GM10847 (cell line): ENCODE measurements around the gene CERS3.

ENCODE experiments used
- POLR2A ChIP-seq: IDR thresholded peaks from 2 replicates; pipeline ENCODE4 v1.6.1; 2011; ENCODE audit not compliant: insufficient read length; ENCODE audit errors: extremely low read depth

The CERS3 gene

DNA sequence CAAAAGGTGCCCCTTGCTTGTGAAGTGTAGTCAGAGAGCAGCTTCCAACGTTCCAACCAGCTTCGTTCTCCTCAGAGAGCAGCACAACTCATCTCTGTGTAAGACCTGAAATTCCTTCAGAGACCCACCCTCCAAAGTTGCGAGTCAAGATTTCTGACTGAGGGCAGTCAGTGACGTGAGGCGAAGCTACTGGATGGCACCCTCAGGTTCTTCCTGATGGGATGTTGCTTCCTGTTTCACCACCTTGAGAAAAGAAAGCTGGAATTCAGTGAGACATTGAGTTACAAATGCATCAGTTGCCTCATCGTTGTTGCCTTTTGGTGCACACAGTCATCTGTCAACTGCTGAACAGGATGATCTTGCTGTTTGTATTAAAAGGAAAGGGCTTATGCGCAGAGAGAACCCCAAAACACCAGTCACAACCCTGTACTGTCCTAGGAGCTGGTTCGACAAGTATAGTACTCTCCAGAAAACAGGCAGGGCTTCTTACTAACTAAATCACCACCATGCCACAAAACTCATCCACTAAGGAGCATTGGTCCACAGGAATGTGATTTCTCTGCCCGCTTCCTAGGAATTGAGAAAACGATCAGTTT, at the start of gene CERS3:
CERS3 (minus strand) TSS at position 118 of the 596 bp plus-strand sequence. CDS start 27,101 bp downstream, outside the sequence.
- no peak for TF ChIP-seq POLR2A

DNA sequence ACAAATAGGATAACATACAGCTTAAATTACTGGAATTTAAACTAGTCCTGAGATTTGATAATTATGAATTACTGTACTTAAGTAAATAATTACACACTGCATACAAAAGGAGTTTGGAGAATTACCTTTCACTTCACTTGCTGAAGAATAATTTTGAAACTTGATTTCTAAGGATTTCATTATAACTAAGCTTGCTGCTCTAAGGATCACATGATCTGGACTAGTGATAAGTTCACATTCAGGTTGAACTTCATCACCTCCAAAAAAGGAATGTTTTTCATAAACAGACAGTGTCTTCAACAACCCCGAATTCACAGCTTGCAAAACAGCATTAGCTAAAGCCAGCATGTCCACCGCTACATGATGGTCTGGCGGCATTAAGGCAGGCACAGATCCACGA, 44.8 kb upstream of the CERS3 start:
- no peak for TF ChIP-seq POLR2A

DNA sequence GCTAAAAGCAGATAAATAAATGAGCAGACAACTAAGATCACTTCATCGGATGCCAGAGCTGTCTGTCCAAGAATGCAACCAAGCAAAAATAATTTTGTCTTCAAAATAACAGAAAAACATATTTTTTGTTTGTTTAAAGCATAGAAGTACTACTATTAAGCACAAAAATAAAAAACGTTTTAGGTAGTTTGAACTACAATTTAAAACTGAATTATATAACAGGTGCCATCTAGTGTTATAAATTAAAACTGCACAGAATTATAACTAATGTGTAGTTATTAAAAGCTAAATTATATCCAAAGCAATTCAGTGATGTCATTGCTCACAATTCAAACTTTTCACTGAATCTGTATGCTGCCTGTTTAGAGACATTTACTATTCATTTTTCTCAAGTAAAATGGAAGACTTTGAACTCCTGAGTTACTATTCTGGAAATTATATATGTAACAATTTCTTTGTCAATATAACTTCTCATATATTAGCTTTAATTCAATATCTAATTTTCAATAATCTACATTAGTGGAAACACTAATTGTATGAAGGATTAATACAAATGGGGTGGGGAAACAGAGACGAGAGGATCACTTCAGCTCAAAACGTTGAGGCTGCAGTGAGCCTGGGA, 43.7 kb upstream of the CERS3 start:
- TF ChIP-seq POLR2A = no peak

DNA sequence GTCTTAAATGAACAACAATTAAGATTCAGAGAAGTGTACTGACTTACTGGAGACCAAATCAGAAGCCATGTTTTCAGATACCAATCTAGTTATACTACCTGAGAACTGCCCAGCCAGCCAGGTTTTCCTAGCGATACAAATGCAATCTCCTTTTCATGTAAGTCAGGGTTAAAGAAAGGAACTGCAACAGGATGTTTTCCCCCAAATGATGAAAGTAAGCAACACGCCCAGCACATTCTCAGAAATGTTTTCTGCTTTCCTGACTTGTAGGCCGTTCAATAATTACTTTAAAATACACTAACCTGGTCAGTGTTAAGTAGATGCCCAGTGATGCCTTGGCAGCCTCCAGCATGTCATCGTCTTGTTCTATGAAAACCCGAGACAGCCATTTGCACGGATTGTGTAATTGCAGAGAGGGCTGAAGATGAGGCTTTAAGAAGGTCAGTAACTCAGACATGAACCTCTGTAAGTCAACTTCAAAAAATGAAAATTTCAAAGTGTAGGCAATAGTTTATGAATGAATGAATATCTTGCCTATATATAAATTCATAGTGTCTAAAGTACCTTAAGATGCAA, 42.9 kb upstream of the CERS3 start:
- no peak for TF ChIP-seq POLR2A

DNA sequence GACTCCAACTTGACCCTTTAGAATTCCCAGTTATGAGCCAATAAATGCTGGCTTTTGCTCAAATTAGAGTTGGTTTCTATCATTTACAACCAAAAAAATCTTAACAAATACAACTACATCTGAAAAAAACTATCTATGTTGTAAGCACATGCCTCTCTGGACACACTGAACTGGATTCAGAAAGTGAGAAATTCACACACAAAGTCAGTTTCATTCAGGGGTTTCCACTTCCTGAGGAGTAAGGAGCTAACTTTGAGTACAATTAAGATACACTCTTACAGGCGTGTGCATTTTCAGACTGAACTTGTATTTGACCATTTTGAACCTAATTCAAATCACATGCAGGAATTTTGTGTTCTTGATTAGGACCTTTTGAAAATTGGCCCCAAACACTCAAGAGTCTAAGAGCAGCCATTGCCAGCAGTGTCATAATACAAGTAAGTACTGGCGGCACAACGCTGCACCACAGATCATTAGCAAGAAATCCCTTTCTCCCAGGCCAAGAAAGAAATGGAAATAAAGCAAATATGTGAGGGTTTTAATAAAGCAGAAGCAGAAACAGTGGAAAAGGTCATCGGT, 42.1 kb upstream of the CERS3 start:
- no peak for TF ChIP-seq POLR2A

DNA sequence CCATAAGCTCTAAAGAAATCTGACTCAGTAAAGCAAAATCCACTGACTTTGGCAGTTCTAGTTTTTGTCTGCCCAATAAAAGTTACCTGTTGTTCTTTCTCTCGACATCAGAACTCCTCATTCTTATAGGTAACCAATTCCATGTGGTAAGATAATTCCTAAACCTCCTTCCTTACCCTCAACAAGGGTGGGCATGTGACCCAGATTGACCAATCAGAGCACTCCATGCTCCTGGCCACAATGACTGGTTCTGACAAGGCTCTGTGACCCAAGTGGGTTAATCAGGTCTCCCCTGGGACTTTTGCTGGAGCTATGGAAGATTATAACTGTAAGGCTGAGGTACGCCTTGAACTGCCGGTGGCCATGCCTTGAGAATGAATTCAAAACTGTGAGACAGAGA, 41.5 kb upstream of the CERS3 start:
- no peak for TF ChIP-seq POLR2A

DNA sequence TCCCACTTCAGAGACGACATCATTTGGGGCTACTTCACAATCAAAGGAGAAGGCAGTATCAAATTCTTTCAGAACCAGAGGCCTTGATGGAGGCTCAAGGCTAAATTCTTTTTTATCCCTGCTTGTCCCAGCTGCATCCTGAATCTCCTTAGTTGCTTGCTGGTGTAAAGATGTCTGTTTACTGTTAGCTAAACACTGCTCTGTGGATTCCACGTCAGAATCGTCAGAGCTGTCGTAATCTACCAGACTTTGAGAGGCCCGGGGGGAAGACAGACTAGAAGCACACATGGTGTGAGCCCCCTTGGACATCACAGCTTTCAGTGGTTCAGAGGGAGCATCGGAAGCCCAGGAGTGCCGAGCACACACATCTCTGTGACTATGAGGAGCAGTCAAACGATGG, 40.6 kb upstream of the CERS3 start:
- no peak for TF ChIP-seq POLR2A

DNA sequence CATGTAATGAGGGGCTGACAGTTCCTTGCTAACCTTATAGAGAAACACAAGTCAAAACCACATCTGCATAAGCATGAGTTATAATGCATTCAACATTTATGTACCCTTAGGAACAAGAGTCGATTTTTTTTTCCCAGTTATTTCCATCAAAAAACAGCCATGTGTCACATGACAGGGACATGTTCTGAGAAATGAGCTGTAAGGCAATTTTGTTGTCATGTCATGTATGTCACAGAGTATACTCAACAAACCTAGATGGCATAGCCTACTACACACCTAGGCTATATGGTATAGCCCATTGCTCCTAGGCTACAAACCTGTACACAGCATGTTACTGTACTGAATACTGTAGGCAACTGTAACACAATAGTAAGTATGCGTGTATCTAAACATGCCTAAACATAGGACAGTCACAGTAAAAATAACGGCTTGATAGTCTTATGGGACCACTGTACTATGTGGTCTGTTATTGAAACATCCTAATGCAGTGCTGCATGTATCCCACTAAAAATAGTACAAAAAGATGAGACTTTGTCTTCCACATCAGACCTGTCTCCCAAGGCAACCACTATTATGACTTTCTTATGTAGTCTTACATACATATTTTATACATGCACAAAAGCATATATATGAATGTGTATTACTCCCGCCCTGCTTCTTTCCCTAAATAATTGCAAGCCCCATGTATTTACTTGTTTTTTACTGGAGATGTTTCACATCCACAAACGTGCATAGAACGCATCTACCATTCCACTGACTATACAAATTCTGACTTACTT, 38.3 kb upstream of the CERS3 start:
- TF ChIP-seq POLR2A = no peak

DNA sequence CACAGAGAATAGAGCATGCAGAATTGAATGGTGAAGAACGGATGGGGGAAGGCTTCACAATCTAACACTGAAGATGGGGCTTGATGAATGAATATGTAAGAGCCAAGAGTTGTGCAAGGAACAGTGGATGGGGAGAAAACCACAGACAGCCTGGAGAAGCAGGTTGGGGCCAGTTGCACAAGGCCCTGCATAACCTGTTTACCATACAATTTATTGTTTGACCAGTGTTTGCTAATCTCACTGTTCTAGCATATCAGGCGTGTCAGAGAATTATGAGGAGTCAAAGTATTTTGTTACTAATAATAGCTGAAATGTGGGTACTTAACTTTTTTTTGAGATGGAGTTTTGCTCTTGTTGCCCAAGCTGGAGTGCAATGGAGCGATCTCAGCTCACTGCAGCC, 36.8 kb upstream of the CERS3 start:
- TF ChIP-seq POLR2A = no peak

DNA sequence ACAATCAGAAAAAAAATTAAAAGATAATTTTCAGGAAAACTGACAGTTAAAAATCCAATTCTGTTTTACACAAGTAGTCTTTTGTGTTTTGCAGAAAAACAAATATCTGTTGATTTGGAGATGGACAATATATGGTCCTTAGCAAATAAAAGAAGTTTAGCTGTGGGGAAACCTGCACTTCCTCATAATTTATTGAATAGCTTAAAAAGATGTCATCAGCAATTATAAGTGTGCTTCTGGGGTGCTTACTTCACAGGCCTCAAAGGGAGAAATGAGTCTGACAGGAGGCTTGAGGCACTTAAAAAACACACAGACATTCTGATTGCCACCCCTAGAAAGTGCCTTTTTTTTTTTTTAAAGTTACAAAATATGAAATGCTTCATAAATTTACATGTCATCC, 31.6 kb upstream of the CERS3 start:
- no peak for TF ChIP-seq POLR2A

DNA sequence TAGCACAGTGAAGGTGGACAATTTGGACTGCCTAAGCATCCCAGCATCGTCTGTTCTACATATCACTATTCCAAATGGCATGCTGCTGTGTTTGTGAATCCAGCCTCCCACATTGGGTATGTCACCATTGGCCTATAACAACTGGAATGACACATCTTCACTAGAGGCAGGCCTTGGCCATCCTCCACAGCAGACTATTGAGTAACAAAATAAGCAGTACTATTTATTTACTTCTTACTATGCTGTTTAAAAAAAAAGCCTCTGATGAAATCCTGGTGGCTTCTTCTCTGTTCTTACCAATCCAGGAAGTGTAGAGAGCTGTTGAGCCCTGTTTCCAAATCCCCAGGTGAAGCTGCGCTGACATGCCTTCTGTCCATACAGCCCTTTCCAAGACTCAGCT, 30.6 kb upstream of the CERS3 start:
- TF ChIP-seq POLR2A = no peak

DNA sequence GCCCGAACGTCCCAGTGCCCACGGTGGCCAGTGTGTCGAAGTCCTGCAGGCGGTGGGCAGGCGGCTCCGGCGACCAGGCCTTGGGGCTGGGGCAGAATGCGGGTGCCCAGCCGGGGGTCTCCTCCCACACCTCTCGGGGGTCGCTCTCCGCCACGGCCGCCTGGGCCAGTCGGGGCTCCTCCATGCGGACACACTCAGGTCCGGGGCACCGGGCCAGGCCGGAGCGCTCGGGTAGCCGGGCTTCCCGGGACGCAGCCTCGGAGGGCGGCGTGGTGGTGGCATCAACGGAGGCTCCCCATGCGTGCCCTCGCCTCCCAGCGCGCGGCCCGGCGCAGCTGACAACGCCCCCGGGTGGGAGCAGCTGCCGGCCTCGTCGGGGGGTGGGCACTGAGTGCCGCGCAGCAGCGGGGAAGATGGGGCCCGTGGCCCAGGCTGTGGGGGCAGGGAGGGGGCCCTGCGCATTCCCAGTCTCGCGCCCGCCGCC, 30.1 kb upstream of the CERS3 start:
- TF ChIP-seq POLR2A = no peak

DNA sequence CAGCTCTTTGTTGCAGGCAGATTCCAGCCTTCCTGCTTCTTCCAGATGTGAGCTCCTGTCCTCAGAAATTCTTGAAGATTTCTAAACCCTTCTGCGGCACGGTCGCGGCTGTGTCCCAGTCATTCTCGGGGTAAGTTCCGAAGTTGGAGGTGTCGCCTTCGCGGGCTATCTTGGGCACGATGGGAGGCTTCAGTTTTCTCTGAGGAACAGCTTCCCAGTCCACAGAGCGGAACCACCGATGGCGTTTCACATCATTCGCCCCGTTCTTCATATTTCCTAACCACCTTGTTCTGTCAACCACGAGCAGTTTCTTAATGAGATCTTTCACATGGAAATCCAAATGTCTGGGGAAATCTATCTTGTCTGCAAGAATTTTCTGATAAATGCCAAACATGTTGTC, 24.7 kb upstream of the CERS3 start:
- TF ChIP-seq POLR2A = no peak

DNA sequence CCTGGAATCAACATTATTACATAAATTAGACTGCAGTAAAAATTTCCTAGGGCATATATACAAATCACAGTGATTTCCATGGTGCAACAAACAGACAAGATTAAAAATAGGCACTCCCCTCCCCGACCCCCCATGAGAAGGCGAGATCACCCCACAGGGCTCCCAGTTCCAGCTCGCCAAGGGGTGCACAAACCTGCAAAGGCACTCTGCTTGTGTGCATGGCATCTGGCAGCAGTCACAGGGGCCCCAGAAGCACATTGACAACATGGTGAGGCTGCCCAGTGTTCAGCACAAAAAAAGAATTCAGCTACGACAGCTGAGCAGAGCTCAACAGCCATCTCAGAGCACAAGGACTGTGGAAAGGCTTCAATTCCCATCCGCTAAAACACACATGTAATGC, 19.2 kb upstream of the CERS3 start:
- TF ChIP-seq POLR2A = no peak

DNA sequence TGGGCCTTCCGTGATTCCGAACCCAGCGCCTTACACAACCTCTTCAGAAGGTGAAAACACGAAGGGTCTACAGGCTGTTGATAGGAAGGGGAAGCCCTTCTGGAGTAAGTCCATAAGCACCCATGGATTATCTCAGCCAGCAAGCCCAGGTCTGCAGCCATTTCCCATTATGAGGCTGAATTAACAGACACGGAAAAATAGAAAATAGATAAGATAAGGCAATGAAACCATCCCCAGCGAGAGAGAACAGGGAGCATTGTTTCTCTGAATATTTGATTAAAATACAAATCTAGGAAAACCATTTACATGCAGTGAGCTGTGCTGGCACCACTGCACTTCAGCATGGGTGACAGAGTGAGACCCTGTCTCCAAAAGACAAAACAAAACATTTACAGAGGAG, 16.2 kb upstream of the CERS3 start:
- TF ChIP-seq POLR2A = no peak
